Measurements from ENCODE around the gene GRIP2.

GRIP2 gene

DNA sequence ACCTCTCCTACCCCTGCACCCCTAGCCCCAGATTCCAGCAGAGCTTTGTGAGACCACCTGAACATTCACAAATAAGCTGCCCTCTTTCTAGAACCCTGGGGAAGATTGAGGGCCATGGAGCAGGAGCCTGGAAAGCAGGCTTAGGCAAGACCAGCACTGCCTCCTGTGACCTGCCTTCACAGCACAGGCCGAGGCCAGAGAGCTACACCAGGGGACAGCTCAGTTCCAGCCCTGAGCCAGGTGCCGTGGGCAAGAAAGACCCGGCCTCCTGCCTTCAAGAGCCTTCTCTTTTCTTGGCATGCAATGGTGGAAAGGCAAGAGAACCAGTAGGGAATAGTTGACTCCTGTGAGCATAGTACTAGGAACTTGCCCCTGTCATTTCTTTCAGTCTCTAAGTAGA, 89.6 kb downstream of the GRIP2 start:
- no peak for DNase-seq

DNA sequence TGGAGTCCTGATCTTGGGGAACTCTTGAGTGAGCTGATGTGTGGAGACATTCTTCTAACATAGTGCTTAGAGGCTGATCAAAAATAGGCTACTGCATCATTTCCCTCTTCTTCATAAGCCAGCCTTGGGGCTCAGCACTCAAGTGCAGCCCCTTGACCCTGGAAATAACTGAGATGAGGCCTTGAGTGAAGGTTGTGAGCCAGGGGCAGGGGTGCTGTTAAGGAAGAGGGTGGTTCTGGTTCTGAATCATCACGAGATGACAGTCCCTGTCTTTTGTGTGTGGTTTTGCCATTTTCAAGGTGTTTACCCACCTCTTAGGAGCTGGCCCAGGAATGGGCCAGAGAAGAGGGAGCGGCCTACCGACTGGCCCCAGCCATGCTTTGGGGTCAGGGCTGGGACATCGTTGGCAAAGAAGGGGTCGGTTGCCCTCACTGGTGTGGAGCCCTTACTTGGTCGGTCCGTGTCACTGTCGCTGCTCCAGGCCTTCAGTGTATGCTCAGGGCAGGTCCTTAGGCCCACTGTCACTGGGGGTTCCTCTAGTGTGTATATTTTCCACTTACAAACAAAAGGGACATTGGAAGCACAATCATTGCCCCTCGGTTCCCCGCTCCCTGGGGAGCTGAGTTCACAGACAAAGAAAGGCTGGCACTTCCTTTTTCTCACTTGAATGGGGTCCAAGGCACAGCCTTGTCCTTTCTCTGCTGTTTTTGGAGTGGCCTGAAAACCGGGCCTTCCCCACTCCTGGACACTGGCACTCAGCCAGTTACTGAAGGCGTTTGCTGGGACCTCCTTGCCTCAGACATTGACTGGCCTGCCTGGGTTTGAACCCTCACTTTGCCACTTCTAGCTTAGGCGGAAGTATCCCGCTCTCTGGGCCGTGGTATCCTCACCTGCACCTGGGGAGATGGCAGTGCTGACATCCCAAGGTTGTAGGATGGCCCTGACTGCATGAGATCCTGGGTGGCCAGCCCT, 91.1 kb downstream of the GRIP2 start:
- DNase-seq: no peak

DNA sequence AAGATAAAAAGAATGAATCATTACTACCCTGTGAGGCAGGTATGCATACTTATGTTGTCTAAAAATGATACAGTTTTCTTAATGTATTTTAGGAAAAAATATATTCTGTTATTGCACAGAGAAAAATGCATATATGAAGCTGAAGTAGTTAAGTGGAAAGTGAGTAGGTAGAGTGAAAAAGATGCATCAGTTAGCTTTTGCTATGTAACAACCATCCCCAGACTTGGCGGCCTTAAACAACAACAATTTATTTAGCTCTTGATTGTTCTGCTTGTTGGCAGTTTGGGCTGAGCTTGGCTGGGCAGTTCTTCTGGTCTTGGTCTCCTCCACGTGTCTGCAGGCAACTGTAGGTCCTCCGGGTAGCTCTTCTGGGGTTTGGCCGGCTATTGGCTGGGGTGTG, 92.1 kb downstream of the GRIP2 start:
- DNase-seq: no peak

DNA sequence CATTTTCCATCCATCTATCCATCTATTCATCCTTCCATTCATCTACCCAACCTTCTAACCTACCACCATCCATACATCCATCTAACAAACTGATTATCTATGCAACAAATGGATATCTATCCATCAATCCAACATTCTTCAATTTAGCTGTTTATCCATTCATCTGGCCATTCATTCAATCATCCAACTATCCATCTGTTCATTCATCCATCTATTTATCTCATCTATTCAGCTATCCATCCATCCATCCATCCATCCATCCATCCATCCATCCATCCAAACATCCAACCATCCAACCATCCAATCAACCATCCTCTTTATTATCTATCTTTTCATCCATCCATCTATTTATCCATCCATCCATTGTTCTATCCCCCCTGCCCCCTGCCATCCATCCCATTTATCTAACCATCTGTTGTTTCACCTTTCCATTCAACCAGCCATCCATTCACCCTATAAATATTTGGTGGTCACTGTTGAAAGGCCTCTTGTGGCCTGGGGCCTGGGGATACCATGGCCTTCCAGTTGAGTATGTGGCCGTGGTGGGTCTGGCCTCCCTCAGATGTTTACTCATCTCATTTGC, 93.1 kb downstream of the GRIP2 start:
- DNase-seq: no peak

DNA sequence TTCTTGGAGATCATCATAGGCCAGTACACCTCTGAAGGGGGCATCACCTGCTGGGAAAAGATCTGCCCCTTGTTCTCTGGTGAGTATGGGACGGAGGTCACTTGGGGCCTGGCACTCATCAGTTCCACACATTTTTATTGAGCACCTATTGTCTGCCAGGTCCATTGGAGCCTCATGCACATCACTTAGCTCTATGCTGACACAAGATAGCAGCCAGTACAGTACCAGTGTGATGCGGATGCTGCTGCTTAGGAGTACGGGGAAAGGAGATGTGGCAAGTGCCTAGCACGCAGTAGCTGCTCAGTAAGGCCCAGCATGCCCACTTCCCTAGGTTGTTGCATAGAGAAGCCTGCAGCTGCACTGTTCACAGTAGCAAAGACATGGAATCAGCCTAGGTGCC, 94.4 kb downstream of the GRIP2 start:
- no peak for DNase-seq

DNA sequence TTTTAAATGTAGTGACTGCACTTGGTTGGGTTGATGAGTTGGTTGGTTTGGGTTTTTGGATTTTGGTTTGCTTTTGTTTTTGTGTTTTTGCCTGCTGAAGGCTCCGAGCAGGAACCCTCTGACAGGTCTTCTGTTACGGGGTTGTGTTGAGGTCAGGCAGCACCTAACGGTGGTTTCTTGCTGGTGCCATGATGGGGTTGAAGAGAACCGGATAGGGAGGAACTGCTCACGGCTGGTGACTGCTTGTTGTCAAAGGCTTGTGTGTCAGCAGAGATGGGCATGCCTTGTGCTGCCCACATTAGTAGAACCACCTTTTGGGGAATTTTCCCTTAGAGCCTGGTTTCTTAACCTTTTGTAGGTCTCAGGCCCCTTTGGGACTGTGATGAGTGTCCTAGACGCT, 95.8 kb downstream of the GRIP2 start:
- DNase-seq: no peak

DNA sequence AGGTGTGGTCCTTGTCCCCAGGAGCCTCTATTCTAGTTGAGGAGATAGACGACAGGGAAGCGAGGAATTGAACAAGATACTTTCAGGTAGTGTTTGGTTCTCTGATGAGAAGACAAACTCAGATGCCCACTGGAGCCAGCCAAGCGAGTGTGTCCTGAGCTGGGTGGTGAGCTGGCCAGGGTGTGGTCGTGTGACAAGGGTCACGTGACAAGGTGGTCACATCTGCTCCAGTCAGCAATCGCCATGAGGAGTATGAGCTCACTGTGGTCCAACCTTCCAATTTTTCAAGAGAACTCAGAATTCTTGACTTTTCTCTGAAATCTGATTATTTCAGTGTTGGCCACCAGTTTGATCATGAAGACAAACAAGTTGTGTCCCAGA, 98.2 kb downstream of the GRIP2 start:
- DNase-seq: no peak

DNA sequence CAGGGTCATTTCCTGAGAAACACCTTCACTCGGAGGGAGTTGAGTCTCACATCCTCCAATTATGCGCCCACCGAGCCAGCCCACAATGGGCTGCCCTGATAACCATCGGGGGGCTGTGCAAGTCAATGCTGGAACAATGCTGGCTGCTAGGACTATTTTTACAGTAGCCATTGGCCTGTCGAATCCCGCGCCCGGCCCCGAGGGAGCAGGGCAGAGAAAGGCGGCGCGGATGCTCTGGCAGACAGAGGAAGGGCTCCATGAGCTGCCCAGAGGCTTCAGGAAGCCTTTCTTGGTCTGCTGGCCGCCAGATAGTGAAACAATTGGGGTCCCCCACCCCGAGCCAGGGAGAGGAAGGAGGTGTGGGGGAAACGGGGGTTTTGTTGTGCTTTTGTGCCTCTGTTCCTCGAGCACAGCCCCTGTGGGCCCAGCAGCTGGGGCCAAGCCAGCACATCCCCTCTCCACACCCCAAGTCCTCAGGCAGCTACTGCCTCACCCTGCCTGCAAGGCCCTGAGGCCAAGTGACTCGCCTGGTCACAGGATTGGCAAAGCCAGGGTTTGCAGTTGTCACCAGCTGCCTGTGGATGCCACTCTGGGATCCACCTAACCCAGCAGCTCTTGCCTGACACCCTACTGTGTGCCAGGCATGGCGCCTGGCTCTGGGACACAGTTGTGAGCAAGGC, 98.8 kb downstream of the GRIP2 start:
- DNase-seq: no peak

DNA sequence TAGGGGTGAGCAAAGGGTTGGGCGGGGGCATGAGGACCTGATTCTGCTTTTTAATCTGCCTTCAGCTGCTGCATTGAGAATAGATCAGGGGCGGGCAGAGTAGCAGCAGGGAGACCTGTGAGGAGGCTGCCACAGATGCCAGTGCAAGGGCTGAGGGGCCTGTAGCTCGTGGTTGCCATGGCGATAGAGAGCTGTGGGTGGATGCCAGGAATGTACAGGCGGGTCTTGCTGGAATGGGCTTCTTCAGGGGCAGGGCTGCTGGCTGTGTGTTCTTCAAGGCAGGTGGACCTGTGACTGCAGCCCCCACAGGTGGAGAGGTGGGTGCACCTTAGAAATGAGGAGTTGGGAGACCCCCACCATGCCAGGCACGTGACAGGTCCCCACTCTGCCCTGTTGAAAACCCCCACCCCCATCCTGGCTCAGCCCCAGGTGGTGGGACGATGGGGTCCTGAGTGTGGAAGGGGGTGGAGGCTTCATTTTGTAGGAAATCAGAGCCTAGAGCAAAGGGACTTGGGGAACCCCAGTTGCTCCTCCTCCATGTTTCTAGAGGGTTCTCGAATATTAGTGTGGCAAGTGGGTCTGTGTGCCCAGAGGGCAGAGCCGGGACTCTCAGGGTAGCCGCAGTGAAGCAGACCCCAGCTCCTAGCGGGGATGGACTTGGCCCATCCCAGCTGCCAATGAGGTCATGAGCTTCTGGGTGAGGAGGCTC, 99.5 kb downstream of the GRIP2 start:
- DNase-seq: no peak

DNA sequence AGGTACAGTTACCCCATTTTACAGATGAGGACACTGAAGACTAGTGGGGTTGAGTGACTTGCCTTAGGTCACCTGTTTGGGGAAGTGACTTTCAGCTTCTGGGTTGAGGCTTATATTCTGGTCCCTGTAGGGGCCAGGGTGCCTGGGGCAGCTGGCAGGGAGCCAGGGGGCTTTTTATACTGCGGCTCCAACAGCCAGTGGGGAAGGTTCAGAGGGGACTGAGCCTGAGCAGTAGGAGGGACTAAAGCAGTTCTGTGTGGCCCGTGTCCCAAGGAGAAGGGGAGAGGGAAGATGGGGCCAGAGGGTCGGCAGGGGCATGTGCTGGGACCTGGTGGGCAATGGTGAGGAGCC, 100.0 kb downstream of the GRIP2 start:
- DNase-seq: no peak

DNA sequence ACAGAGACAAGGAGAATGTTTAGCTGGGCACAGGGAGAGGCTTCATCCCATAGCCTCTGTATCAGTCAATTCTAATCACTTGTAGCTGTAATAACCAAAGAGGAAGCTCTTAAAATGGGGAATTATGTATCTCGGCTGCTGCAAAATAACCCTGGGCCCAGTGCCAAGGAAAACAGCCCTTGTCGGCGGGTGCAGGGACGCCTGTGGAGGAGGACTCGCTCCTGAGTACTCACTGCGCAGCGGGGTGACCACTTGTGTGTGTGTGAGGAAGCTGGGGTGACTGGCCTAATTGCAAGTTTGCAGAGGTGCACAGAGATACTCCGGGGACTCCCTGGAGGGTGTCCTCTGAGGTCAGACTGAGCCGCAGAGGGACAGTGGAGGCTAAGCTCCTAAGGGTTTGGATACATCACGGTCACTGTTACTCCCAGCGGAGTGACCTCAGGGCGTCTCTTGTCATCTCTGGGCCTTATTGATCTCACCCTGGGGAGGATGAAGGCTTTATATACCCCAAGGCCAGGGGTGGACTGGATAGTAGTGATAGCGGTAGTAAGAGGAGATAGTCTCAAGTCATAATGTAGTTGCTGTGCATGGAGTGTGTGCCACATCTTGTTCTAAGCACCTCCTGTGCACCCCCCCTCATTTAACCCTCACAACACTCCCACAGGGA, 100.5 kb downstream of the GRIP2 start:
- DNase-seq: no peak
